BLaER1 (cell line): ENCODE results near the gene PWWP2A.

Source experiments
- H3K27ac ChIP-seq: shearing (Covaris generic); formaldehyde crosslinking; 2 replicates; pipeline ENCODE4 v1.8.1; 2022
- H3K27me3 ChIP-seq: shearing (Covaris generic); formaldehyde crosslinking; 2 replicates; pipeline ENCODE4 v1.8.1; 2022
- H3K36me3 ChIP-seq: shearing (Covaris generic); formaldehyde crosslinking; 2 replicates; pipeline ENCODE4 v1.8.1; 2022
- H3K4me1 ChIP-seq: shearing (Covaris generic); formaldehyde crosslinking; 2 replicates; pipeline ENCODE4 v1.8.1; 2022
- H3K4me2 ChIP-seq: shearing (Covaris generic); formaldehyde crosslinking; 2 replicates; pipeline ENCODE4 v1.8.1; 2022
- H3K4me3 ChIP-seq: shearing (Covaris generic); formaldehyde crosslinking; 2 replicates; pipeline ENCODE4 v1.8.1; 2022
- H3K9ac ChIP-seq: shearing (Covaris generic); formaldehyde crosslinking; 2 replicates; pipeline ENCODE4 v1.8.1; 2022
- H3K9me3 ChIP-seq: shearing (Covaris generic); formaldehyde crosslinking; 2 replicates; pipeline ENCODE4 v1.8.1; 2022
- H4K20me1 ChIP-seq: shearing (Covaris generic); formaldehyde crosslinking; 2 replicates; pipeline ENCODE4 v1.8.1; 2022
- Cebpa-rat ChIP-seq: shearing (Covaris generic); IDR thresholded peaks from 2 replicates; pipeline ENCODE4 v1.8.1; 2022

PWWP2A gene

DNA sequence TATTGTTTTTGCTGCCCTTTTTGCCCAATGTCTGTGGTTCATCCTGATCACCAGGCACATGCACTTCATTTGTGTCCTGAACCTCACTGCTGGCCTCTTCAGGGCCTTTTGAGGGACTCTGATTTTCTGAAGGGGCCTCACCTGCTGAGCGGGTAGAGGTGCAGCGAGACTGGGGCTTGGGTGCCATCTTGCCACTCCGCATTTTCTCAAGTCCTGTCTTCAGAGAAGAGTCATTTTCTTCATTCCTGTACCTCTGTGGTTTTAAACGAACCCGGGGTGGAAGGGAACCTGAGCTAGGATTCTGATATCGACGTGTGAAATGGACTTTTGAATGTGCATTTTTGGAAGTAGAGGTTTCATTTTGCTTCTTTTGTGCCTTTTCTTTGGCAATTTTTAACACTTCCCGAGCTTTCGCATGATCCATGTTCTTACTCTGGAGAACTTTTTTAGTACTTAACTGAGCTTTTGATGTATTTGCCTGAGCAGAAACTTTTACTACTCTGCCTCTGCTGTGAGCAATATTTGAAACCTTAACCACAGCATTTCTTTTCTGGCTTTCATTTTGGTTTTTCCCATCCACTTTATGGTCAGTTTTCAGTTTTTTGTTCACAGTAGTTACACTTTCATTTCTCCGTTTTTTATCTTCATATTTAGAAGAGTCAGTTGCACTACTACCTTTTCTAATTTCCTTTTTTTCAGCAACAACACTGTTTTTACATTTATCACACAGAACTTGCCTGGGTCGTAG lies 26.1 kb downstream of the PWWP2A start:
- TF ChIP-seq Cebpa-rat: no peak
- H3K9ac ChIP-seq: no peak overlapping the region

DNA sequence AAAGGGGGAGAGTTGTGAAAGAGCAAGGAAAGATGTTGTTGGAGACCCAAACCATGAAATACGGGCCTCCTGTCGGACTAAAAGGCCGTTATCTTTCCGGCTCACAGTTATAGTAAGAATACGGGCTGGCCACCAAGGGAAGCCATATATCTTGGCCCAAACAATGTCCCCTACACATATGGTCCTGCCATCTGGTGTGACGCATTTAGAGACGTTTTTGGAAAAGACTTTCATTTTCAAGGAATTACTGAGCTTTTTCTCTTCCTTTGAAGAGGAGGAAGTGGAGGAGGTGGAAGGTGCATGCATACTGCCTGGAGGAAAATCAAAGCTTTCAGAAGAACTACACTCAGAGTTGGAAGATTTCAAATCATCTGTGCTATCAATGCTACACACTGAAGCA lies 26.7 kb downstream of the PWWP2A start:
- no peak for TF ChIP-seq Cebpa-rat
- Histone ChIP-seq H4K20me1 (peaks cover 12% of the 10 kb centered on the region; the same call in 1 of the 2 replicates), H3K4me1 (peaks cover under 1% of the 10 kb centered on the region; the same call in 1 of the 2 replicates), H3K27me3 (no peaks in the 10 kb centered on the region), H3K9ac (no peak overlapping the region), H3K4me3 (no peak overlapping the region), H3K36me3 (peaks cover 64% of the 10 kb centered on the region), H3K27ac (no peak overlapping the region), H3K4me2 (no peak overlapping the region), H3K9me3 (no peaks in the 10 kb centered on the region)

More for the DNA sequence above, 26.1 kb downstream of the PWWP2A start:
- Histone ChIP-seq H3K4me2 (no peak overlapping the region), H4K20me1 (peaks cover 18% of the 10 kb centered on the region; the same call in 1 of the 2 replicates), H3K27me3 (no peaks in the 10 kb centered on the region), H3K27ac (no peak overlapping the region), H3K36me3 (peaks cover 62% of the 10 kb centered on the region), H3K4me1 (peaks cover 7% of the 10 kb centered on the region), H3K4me3 (no peak overlapping the region), H3K9me3 (no peaks in the 10 kb centered on the region)

DNA sequence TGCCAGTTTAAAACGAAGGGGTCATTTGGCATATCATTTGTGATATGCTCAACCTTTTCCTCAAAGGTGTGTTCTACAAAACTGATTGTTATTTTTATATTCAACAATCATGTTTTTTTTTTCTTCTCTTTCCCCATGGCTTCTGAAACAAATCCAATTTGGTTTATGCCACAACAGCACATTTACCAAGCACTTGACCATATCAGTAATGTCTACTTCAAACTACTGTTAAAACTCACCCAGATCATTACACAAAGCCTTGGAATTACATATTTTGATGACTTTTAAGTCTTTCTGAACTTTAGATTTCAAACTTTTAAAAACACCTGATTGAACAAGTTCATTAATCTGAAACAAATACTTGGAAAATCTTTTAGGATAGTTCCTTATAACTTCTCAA lies 29.2 kb downstream of the PWWP2A start:
- H3K36me3 ChIP-seq: peaks cover 45% of the 10 kb centered on the region
- no peak overlapping the region for H3K4me3 ChIP-seq
- no peak overlapping the region for H3K4me2 ChIP-seq
- H3K9me3 ChIP-seq: no peaks in the 10 kb centered on the region
- H3K4me1 ChIP-seq: no peaks in the 10 kb centered on the region
- no peak overlapping the region for H3K9ac ChIP-seq
- peaks cover 2% of the 10 kb centered on the region; the same call in 1 of the 2 replicates for H4K20me1 ChIP-seq
- H3K27me3 ChIP-seq: no peaks in the 10 kb centered on the region
- TF ChIP-seq Cebpa-rat: no peak
- H3K27ac ChIP-seq: no peak overlapping the region

DNA sequence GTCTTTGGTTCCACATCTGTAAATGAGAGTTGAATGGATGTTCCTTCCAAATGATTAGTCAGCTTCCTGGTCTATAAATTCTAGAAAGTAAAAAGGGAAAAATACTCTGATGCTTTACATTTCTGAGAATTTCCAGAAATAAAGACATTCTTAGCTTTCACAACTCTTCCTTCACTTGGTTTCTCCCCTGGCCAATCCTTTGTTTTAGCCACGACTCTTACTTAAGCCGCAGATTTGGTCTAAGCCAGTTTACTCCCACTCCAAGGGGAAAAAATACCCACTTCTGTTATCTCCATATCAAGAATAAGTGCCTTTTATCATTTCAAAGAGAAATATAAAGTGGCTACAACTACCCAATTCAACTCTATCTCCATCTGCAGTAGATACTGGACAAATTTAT lies 29.7 kb downstream of the PWWP2A start:
- Histone ChIP-seq H3K9me3 (no peaks in the 10 kb centered on the region), H3K4me1 (no peaks in the 10 kb centered on the region), H4K20me1 (no peaks in the 10 kb centered on the region), H3K36me3 (peaks cover 43% of the 10 kb centered on the region), H3K27me3 (no peaks in the 10 kb centered on the region), H3K4me3 (no peak overlapping the region), H3K27ac (no peak overlapping the region), H3K9ac (no peak overlapping the region), H3K4me2 (no peak overlapping the region)
- no peak for TF ChIP-seq Cebpa-rat

DNA sequence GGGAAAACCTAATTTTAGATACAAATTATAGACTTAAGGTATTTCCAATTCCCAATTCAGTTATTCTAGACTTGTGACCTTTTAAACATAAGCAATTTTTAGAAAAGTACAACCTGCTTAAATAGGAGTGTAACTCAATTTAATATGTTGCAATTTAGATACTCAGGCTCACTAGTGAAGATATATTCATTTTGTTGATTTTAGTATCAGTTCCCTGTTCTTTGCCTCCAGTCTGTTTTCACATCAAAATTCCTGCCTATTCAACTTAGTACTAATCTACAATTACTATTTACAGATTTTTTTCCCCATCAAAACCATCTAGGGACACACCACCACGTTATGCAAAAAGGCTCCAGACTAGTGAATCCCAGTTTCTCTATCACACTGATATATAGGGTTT lies 30.4 kb downstream of the PWWP2A start:
- Histone ChIP-seq H3K4me2 (no peak overlapping the region), H3K9me3 (no peaks in the 10 kb centered on the region), H3K36me3 (peaks cover 38% of the 10 kb centered on the region), H3K9ac (no peak overlapping the region), H4K20me1 (no peaks in the 10 kb centered on the region), H3K27ac (no peak overlapping the region), H3K4me3 (no peak overlapping the region), H3K4me1 (no peaks in the 10 kb centered on the region), H3K27me3 (no peaks in the 10 kb centered on the region)
- TF ChIP-seq Cebpa-rat: no peak

DNA sequence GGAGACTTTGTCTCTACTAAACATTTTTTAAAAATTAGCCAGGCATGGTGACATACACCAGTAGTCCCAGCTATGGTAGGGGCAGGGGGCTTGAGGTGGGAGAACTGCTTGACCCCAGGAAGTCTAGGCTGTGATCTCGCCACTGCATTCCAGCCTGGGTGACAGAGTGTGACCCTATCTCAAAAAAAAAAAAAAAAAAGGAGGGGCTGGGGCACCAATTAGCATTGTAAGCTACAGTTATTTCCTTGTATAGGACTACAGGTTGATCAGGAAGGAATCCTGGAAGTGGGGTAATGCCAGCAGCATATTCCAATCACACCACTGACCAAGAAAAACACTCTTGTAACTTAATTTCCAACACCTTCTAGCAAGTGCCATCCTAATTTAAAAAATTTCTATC lies 32.1 kb downstream of the PWWP2A start:
- no peaks in the 10 kb centered on the region for H3K27me3 ChIP-seq
- H3K9ac ChIP-seq: no peak overlapping the region
- TF ChIP-seq Cebpa-rat: no peak
- no peaks in the 10 kb centered on the region for H3K4me1 ChIP-seq
- no peak overlapping the region for H3K4me2 ChIP-seq
- H3K9me3 ChIP-seq: no peaks in the 10 kb centered on the region
- no peaks in the 10 kb centered on the region for H4K20me1 ChIP-seq
- H3K4me3 ChIP-seq: no peak overlapping the region
- H3K36me3 ChIP-seq: peaks cover 22% of the 10 kb centered on the region
- H3K27ac ChIP-seq: no peak overlapping the region

DNA sequence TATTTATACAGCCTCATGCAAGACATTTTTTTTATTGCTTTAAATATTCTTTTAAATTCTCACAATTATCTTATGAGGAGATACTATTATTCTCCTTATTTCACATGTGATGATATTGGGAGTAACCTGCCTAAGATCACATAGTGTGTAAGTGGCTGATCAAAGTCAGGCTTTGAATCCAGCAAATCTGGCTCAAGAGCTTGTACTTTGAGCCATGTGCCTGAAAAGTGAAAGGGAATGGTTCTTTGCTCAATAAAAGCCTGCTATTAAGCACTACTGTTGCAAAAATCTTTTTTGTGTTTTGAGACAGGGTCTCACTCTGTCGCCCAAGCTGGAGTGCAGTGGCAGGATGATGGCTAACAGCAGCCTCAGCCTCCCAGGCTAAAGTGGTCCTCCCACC lies 35.1 kb downstream of the PWWP2A start:
- Histone ChIP-seq H3K27ac (no peak overlapping the region), H3K27me3 (no peaks in the 10 kb centered on the region), H3K9ac (no peak overlapping the region), H3K4me3 (no peak overlapping the region), H3K36me3 (peaks cover 22% of the 10 kb centered on the region), H4K20me1 (no peaks in the 10 kb centered on the region), H3K4me2 (no peak overlapping the region), H3K9me3 (no peaks in the 10 kb centered on the region), H3K4me1 (no peaks in the 10 kb centered on the region)
- no peak for TF ChIP-seq Cebpa-rat

DNA sequence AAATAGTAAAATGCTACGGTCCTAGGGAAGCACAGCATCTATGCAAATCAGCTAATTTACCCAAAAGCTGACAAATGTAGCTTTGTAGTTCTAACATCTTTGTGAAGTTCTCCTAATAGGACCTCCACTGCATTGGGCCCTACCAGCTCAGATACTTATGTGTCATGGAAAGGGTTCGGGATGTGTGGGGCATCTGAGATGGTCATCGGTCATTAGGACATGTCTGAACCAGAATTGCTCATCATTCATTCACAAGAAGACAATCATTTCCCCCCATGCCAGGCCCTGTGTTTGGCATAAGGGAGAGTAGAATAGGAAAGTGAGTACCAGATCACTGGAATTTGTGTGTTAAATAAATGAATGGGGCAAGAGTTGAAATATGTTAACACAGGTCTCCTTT lies 35.7 kb downstream of the PWWP2A start:
- no peaks in the 10 kb centered on the region for H4K20me1 ChIP-seq
- no peak overlapping the region for H3K9ac ChIP-seq
- H3K4me3 ChIP-seq: no peak overlapping the region
- H3K36me3 ChIP-seq: peaks cover 25% of the 10 kb centered on the region
- H3K9me3 ChIP-seq: no peaks in the 10 kb centered on the region
- TF ChIP-seq Cebpa-rat: no peak
- no peak overlapping the region for H3K27ac ChIP-seq
- H3K4me1 ChIP-seq: no peaks in the 10 kb centered on the region
- H3K27me3 ChIP-seq: no peaks in the 10 kb centered on the region
- no peak overlapping the region for H3K4me2 ChIP-seq

DNA sequence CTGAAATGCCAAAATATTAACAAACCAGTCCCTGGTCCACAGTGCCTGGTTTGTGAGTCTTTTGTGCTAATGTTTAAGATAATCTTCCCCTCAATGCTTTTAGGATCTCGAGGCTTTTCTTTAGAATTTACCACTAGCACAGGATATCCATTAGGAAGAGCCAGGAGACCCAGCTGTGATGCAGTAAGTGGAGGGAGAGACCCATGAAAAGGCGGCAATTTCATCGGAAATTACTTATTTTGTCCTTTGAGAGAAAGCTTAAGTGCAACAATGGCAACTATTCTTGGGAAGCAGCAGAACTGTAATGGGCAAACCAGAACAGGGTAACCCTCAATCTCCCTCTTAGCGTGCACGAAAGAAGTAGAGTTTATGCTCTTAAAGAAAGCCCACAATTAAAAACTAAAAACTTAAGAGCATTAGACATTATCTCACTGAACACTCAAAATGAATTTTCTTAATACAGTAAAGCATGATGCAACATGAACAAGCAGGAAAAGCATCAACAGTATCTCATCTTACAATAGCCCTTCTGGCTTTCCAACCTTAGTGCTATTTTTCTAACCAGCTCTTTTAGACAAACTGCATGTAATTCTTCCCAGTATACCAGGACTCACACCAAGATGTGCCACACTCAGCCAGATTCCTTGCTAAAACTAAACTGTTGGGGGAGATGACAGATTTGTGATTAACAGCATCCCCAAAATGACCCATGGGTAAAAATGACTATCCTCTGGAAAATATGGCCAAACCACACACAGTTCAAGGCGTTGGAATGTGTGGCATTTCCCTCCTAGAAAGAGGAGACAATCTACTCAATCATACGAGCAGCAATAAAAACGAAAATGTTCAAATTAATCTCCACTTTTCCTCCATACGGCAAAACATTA lies 36.4 kb downstream of the PWWP2A start:
- Histone ChIP-seq H3K4me1 (no peaks in the 10 kb centered on the region), H4K20me1 (no peaks in the 10 kb centered on the region), H3K27ac (no peak overlapping the region), H3K9ac (no peak overlapping the region), H3K27me3 (no peaks in the 10 kb centered on the region), H3K9me3 (no peaks in the 10 kb centered on the region), H3K4me3 (no peak overlapping the region), H3K36me3 (peaks cover 27% of the 10 kb centered on the region), H3K4me2 (no peak overlapping the region)
- no peak for TF ChIP-seq Cebpa-rat

DNA sequence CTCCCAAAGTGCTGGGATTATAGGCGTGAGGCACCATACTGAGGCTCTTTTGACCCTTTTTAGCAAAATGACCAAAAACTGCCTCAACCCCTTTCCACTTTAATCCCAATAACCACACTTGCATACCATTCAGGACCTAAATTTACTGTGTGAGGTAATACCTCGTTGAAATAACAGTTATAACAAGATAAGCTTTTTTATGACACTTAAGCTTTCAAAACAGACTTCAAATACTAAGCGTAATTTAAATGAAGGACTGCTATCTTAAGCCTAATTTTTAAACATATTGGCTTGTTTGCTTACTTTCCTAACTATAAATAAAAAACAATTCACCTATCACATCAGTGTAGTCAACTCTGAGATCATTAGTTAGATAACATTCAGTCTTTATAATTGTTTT lies 37.8 kb downstream of the PWWP2A start:
- H3K9me3 ChIP-seq: no peaks in the 10 kb centered on the region
- H3K4me3 ChIP-seq: no peak overlapping the region
- no peak overlapping the region for H3K27ac ChIP-seq
- no peak overlapping the region for H3K9ac ChIP-seq
- H3K36me3 ChIP-seq: peaks cover 35% of the 10 kb centered on the region
- no peaks in the 10 kb centered on the region for H4K20me1 ChIP-seq
- no peak overlapping the region for H3K4me2 ChIP-seq
- TF ChIP-seq Cebpa-rat: no peak
- no peaks in the 10 kb centered on the region for H3K27me3 ChIP-seq
- H3K4me1 ChIP-seq: no peaks in the 10 kb centered on the region
